HG02938 (cell line): Measurements from ENCODE around the gene UROC1.

ENCODE experiments used
- ATAC-seq: cut with Tn5 transposase; IDR thresholded peaks from one replicate; pipeline ENCODE4 v1.9.1; 2021; ENCODE audit warnings: mild to moderate bottlenecking, moderate library complexity; ENCODE audit not compliant: unreplicated experiment

The UROC1 gene

GRCh38 chr3:126517291-126517951 lies at the start of gene UROC1:
Gene UROC1 (minus strand): TSS chr3:126517773. CDS start chr3:126517719, 54 bp downstream.
- no peak for ATAC-seq

- no peak for ATAC-seq
Measured at GRCh38 chr3:126562737-126563276, 45.2 kb upstream of the UROC1 start.

DNA sequence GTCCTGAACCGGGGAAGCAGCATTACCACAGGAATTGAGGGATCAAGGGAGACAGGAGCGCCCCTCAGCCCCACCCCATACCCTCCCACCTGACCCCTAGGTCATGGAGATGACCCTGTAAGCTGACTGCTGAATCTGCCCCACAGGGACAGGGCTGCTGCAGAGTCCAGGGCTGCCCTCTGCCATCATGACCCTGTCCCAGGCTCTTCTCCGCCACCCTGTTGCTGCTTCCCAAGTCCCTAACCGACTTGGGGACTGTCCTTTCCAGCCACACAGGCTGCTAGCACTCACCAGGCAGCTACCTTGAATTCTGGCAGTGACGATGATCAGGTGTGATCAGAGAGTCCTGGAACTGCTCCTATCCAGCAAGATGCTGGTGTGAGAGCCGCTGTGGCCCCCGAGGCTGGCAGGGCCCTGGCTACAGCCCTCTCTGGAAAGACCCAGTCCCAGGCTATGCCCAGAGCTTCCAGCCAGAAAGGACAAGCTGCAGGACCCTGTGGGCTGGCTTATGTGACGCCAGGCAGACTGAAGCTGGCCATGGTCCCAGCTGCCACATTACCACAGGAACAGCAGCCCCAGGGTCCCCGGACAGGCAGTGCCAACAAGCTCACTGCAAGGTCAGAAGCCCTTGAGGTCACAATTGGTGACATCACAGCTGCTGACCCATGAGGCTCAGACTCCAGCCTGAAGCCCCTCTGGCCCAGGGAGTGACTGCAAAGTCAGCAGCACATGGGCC lies 40.9 kb upstream of the UROC1 start, which contains the start of gene C3orf22:
C3orf22 (minus strand) TSS at position 597 of the 736 bp plus-strand sequence. CDS start 5,542 bp downstream, outside the sequence.
- ATAC-seq = no peak

GRCh38 chr3:126557761-126558160 lies 40.2 kb upstream of the UROC1 start:
- no peak for ATAC-seq

- ATAC-seq = no peak
Measured at GRCh38 chr3:126557415-126557745, 39.8 kb upstream of the UROC1 start.

DNA sequence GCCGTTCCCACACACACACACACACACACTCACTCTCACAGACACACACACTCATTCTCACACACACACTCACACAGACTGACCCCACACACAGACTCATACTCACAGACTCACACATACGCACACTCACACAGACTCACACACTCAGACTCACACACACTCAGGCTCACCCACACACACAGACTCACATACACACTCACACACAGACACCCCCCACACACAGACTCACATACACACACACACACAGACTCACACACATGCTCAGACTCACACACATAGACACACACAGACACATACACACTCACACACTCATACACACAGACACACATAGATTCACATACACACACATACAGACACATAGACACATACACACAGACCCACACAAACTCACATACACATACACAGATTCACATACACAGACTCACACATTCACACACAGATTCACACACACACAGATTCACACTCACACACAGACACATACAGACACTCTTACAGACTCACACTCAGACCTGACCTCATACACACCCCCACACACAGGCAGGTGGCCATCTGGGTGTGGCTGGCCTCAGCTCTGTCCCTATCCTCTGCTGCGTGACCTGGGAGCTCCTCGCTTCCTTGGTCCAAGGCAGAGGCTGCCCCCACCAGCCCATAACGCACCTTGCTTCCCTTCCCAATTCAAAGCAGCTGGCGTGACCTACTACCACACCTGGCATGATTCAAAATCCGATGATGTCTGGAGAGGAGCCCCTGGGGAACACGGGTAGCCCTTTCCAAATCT lies 39.3 kb upstream of the UROC1 start:
- no peak for ATAC-seq

GRCh38 chr3:126555795-126556636 lies 38.4 kb upstream of the UROC1 start:
- ATAC-seq = no peak

GRCh38 chr3:126554560-126555525 lies 37.3 kb upstream of the UROC1 start:
- ATAC-seq = no peak

DNA sequence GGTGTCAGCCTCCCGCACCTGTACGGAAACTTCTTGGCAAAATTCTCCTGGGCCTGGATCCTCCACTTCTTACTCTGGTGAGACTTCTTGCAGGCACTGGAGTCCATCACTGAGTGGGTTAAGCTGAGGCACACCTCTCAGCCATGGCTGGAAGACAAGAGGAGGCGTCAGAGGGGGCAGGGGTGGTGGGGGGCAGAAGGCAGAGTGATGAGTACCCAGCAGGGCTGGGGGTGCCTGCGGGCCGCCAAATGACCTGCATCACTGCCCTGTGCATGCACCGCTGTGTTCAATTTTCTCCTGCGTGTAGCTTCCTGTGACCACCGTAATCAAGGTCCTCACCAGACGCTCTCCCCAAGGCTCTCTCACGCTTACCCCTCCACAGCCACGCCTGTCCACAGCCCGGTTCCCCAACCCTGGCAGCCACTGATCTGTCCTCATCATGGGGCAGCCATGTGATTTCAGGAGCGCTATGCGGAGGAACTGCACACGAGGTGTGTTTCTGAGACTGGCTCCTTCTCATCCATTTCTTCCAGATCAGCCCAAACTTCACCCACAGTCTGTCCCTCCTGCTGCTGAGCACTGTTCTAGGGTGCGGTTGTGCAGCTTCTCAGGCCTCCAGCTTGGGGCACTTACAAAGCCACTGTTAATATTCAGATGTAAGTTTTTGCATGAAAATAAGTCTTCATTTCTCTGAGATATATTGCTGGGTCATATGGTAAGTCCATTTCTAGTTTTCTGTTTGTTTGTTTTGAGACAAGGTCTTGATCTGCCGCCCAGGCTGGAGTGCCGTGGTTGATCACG lies 35.9 kb upstream of the UROC1 start:
- ATAC-seq = no peak

DNA sequence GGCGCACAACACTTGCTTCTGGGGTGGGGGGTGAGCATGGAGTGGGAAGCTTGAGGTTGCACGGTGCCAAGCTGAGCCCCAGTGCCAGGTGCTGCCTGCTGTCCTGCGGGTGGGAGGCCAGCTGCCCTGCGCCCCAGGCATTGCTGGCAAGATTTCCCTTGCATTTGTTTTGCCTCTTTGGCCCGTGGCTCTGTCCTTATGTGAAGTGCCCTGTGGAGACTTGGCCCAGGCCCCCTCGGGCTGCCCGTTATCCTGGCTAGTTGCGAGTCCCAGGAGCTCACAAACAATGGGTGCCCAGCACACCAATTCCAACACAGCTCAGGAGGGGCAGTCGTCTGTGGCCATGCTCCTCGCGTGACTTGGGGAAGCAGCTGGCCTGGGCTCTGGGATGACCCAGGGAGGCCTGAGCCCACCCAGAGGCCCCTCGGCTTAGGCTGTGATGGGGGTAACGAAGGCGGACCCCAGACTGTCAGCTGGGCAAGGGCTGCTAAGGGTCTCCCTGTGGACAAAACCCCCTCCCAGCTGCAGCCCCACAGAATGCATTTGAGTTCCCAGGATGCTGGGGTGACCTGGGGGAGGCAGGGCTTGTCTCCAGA lies 35.2 kb upstream of the UROC1 start:
- no peak for ATAC-seq

GRCh38 chr3:126551839-126552687 lies 34.5 kb upstream of the UROC1 start:
- ATAC-seq = no peak

DNA sequence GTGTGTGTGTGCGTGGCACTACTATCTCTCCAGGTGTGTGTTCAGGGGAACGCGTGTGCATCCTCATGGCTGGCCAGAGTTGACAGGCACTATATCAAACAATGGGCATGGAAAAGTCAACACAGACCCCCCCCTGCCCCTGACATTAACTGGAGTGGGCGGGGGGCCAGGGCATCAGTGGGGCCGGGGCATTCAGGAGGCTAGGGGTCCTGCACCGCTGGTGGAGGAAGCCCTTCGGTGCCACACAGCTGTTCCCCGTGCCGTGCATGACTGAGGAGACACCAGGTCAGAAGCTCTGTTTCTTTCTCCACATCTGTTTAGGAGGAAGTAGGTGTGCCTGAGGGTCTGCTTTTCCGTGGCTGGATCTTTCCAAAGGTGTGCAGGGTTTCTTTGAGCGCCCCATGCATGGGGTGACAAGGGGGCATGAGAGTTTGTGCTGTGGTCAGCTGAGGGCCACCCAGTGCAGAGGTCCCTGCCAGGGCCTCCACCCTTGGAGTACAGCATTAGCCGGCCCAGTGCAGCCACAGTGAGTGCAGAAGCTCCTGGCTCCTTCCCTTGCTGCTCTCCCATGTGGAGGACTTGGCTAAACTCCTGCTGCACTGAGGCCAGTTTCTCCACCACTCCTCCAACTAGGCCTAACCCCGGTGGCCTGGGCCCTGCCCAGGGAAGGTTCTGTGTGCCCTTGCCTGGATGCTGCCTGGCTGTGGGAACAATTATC lies 33.7 kb upstream of the UROC1 start:
- ATAC-seq = no peak

GRCh38 chr3:126550488-126551051 lies 33.0 kb upstream of the UROC1 start:
- no peak for ATAC-seq

GRCh38 chr3:126549861-126550487 lies 32.4 kb upstream of the UROC1 start:
- no peak for ATAC-seq

DNA sequence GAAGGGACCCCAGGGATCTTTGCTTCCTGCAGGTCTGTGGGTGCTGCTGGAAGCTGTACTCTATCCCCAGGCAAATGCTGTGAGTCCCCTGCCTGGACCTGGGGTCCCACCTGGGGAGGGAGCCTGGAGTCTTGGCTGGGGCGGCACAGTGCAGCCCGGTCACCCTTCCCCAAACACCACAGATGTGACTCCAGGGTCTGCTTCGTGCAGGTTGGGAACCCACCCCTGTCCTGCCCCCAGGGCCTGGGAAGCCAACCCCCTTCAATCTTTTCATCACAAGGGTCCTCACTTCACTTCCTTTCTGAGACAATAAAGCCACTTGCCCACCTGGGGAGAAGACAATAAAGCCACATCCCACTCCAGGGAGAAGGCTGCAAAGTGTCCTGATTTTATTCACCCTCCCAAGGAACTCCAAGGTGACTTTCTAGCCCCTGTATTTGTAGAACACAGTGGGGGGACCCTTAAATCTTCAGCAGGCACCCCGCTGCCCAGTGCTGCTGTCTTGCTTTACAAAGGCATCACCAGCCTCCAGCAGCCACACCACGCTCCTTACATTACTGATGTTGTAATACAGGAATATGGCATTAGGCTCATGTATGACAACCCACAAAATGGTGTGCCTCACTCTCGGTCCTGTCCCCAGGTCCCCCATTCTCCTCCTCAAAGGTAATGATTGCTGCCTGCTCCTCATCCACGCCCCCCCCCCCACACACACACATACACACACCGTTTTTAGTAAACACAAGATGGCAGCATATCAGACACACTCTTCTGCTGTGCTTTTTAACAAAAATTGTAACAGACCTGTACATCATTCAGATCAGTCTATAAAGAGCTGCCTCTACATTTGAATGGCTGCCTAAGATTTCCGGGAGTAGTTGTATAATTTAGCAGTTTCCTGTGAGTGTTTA lies 31.2 kb upstream of the UROC1 start:
- ATAC-seq = no peak
